ENCODE measurements around the gene UBE2J1. TPM values are rescaled to one million over a fixed set of nuclear protein-coding genes. Genes with fewer than 3 reads are reported as not detected.
"Not testable (repeated sequence)": the region's sequence is repeated elsewhere in the genome, so short reads cannot be mapped to it uniquely, and the experiment has no call there.

UBE2J1 gene
- total RNA-seq, 1 donor from 2014 or later, result 40.4 TPM

- DNase-seq (ENCODE audit: low spot score), result no peak
These were observed 31.2 kb downstream of the UBE2J1 start for GRCh38 chr6:89321131-89321970.

- no peak for DNase-seq (ENCODE audit: low spot score)
These were observed 32.4 kb downstream of the UBE2J1 start for GRCh38 chr6:89320012-89320559.

- no peak for DNase-seq (ENCODE audit: low spot score)
These were observed 35.5 kb downstream of the UBE2J1 start for GRCh38 chr6:89317067-89317466.

- DNase-seq (ENCODE audit: low spot score), result no peak
These were observed 37.2 kb downstream of the UBE2J1 start, which contains the start of gene GABRR2 for GRCh38 chr6:89315249-89315885. GABRR2 (minus strand) TSS chr6:89315299; CDS start chr6:89315165, 134 bp downstream.

GRCh38 chr6:89314692-89315091 lies 37.8 kb downstream of the UBE2J1 start:
- DNase-seq (ENCODE audit: low spot score), result no peak

GRCh38 chr6:89313006-89313405 lies 39.5 kb downstream of the UBE2J1 start:
- DNase-seq (ENCODE audit: low spot score), result no peak

- no peak for DNase-seq (ENCODE audit: low spot score)
These were observed 40.5 kb downstream of the UBE2J1 start for GRCh38 chr6:89311853-89312531.

GRCh38 chr6:89311530-89311852 lies 41.0 kb downstream of the UBE2J1 start:
- no peak for DNase-seq (ENCODE audit: low spot score)

GRCh38 chr6:89310929-89311328 lies 41.6 kb downstream of the UBE2J1 start:
- DNase-seq (ENCODE audit: low spot score), result no peak

- DNase-seq (ENCODE audit: low spot score), result no peak
These were observed 43.8 kb downstream of the UBE2J1 start for GRCh38 chr6:89308525-89309395.

GRCh38 chr6:89304517-89304916 lies 48.0 kb downstream of the UBE2J1 start:
- DNase-seq (ENCODE audit: low spot score), result not testable (repeated sequence)

GRCh38 chr6:89302936-89303335 lies 49.6 kb downstream of the UBE2J1 start:
- DNase-seq (ENCODE audit: low spot score), result no peak

- no peak for DNase-seq (ENCODE audit: low spot score)
These were observed 50.2 kb downstream of the UBE2J1 start for GRCh38 chr6:89302195-89302770.

GRCh38 chr6:89301586-89302194 lies 50.8 kb downstream of the UBE2J1 start:
- no peak for DNase-seq (ENCODE audit: low spot score)

GRCh38 chr6:89299466-89299850 lies 53.1 kb downstream of the UBE2J1 start:
- DNase-seq (ENCODE audit: low spot score), result no peak

GRCh38 chr6:89298680-89299465 lies 53.6 kb downstream of the UBE2J1 start:
- DNase-seq (ENCODE audit: low spot score), result no peak

- peak; percentile 76 for DNase-seq (ENCODE audit: low spot score)
These were observed 54.7 kb downstream of the UBE2J1 start for GRCh38 chr6:89297695-89298351.

GRCh38 chr6:89295981-89296380 lies 56.5 kb downstream of the UBE2J1 start:
- peak; percentile 59 for DNase-seq (ENCODE audit: low spot score)

- DNase-seq (ENCODE audit: low spot score), result not testable (repeated sequence)
These were observed 57.4 kb downstream of the UBE2J1 start for GRCh38 chr6:89295116-89295515.

Measured in mesenteric fat pad (tissue), 1 donor.